Brain microvascular endothelial cell (primary cell): ENCODE results near the gene EPN2.

Experiments
- DNase-seq: peaks from one replicate; pipeline ENCODE4 v3.0.0-alpha.2; 2020
- H3K27ac ChIP-seq: fragments of 250-450 bp; sonication (Bioruptor Pico); 2 replicates; pipeline ENCODE4 v1.5.1; 2020; ENCODE audit warnings: mild to moderate bottlenecking, moderate library complexity
- H3K27me3 ChIP-seq: fragments of 250-450 bp; sonication (Bioruptor Pico); replicated peaks from 2 replicates; pipeline ENCODE4 v1.5.1; 2020; ENCODE audit warnings: mild to moderate bottlenecking
- H3K36me3 ChIP-seq: fragments of 250-450 bp; sonication (Bioruptor Pico); replicated peaks from 2 replicates; pipeline ENCODE4 v1.5.1; 2020; ENCODE audit warnings: mild to moderate bottlenecking
- H3K4me3 ChIP-seq: 2 replicates; pipeline ENCODE4 v1.5.1; 2011; ENCODE audit warnings: low read depth, mild to moderate bottlenecking, control low read depth, low read length, moderate library complexity
- CTCF ChIP-seq: IDR thresholded peaks from 2 replicates; pipeline ENCODE4 v1.5.1; 2011; ENCODE audit warnings: low read depth, mild to moderate bottlenecking, moderate library complexity, low read length, control low read depth, inconsistent platforms; ENCODE audit errors: missing control alignments
- in situ Hi-C: cut with HindIII; loops from 2 replicates; pipeline ENCODE4 v1.10.0; 2017; ENCODE audit warnings: low sequenced_read_pairs, low pct_ligation_motif_present

Gene EPN2

GRCh38 chr17:19315104-19315503 is 77.9 kb downstream of the EPN2 start:
- in situ Hi-C loops: no loop called here
- Histone ChIP-seq H3K27ac (no peak overlapping the region), H3K4me3 (no peak overlapping the region), H3K27me3 (no peaks in the 10 kb centered on the region), H3K36me3 (peaks cover 6% of the 10 kb centered on the region)
- no peak for TF ChIP-seq CTCF
- DNase-seq: no peak

- Histone ChIP-seq H3K27ac (peak overlapping the region; percentile 56), H3K27me3 (no peaks in the 10 kb centered on the region), H3K4me3 (no peak overlapping the region), H3K36me3 (peaks cover 6% of the 10 kb centered on the region)
- no peak for DNase-seq
- in situ Hi-C loops: no loop called here
- no peak for TF ChIP-seq CTCF
Observed at GRCh38 chr17:19316761-19317358, 79.7 kb downstream of the EPN2 start.

GRCh38 chr17:19317359-19318095 is 80.4 kb downstream of the EPN2 start:
- Histone ChIP-seq H3K27me3 (no peaks in the 10 kb centered on the region), H3K27ac (peak overlapping the region; percentile 59), H3K4me3 (no peak overlapping the region), H3K36me3 (peaks cover under 1% of the 10 kb centered on the region)
- TF ChIP-seq CTCF: peak; percentile 59
- in situ Hi-C loops: no loop called here
- DNase-seq: peak; percentile 94

- Histone ChIP-seq H3K4me3 (no peak overlapping the region), H3K36me3 (no peaks in the 10 kb centered on the region), H3K27ac (no peak overlapping the region), H3K27me3 (no peaks in the 10 kb centered on the region)
- no peak for DNase-seq
- in situ Hi-C loops: no loop called here
- TF ChIP-seq CTCF: no peak
Observed at GRCh38 chr17:19318611-19319010, 81.4 kb downstream of the EPN2 start.

- no peak for DNase-seq
- Histone ChIP-seq H3K4me3 (no peak overlapping the region), H3K36me3 (no peaks in the 10 kb centered on the region), H3K27me3 (no peaks in the 10 kb centered on the region), H3K27ac (no peak overlapping the region)
- in situ Hi-C loops: no loop called here
- TF ChIP-seq CTCF: no peak
Observed at GRCh38 chr17:19319771-19320505, 82.8 kb downstream of the EPN2 start.
